Thyroid gland (tissue), 4 donors: ENCODE results near the gene CSPG4.
"Not testable (repeated sequence)": the region's sequence is repeated elsewhere in the genome, so short reads cannot be mapped to it uniquely, and the experiment has no call there.

Experiments used
- POLR2A ChIP-seq, 2 donors: fragments of 450-650 bp; IDR thresholded peaks; one replicate each; pipeline ENCODE4 v1.6.1; 2017; ENCODE audit warnings: antibody characterized with exemption in 2 of 2, mild to moderate bottlenecking in 2 of 2, moderate library complexity in 1 of 2
- TF ChIP-seq, protein P1 (sequence below), 6 experiments: fragments of 200-600 bp in 3 of 6; fragments of 450-650 bp in 3 of 6; sonication (generic) in 3 of 6; IDR thresholded peaks; one replicate each; pipeline ENCODE4 v1.5.1; 2016 to 2019; ENCODE audit warnings: antibody characterized with exemption in 6 of 6, mild to moderate bottlenecking in 2 of 6, inconsistent platforms in 1 of 6, moderate library complexity in 1 of 6

DNA sequence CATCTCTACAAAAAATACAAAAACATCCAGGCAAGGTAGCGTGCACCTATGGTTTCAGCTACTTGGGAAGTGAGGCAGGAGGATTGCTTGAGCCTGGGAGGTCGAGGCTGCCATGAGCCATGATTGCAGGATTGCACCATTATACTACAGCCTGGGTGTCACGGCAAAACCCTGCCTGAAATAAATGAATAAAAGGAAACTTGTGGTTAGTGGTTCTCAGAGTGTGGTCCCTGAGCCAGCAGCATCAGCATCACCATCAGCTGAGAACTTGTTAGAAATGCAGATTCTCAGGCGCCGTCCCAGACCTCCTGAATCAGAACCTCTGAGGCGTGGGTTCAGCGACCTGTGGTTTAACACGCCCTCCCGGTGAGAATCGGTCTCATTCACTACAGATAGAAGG, 36.2 kb upstream of the CSPG4 start:
- TF ChIP-seq, protein P1, sequence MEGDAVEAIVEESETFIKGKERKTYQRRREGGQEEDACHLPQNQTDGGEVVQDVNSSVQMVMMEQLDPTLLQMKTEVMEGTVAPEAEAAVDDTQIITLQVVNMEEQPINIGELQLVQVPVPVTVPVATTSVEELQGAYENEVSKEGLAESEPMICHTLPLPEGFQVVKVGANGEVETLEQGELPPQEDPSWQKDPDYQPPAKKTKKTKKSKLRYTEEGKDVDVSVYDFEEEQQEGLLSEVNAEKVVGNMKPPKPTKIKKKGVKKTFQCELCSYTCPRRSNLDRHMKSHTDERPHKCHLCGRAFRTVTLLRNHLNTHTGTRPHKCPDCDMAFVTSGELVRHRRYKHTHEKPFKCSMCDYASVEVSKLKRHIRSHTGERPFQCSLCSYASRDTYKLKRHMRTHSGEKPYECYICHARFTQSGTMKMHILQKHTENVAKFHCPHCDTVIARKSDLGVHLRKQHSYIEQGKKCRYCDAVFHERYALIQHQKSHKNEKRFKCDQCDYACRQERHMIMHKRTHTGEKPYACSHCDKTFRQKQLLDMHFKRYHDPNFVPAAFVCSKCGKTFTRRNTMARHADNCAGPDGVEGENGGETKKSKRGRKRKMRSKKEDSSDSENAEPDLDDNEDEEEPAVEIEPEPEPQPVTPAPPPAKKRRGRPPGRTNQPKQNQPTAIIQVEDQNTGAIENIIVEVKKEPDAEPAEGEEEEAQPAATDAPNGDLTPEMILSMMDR (IDR thresholded peaks at IDR 0.05), result not testable (repeated sequence)
- not testable (repeated sequence) for TF ChIP-seq POLR2A (IDR thresholded peaks at IDR 0.05)
